Mucosa of descending colon (tissue), 3 donors: ENCODE results near the gene APCDD1L. TPM values are rescaled to one million over a fixed set of nuclear protein-coding genes. Genes with fewer than 3 reads are reported as not detected.

ENCODE experiments used
- ATAC-seq: fragments of 200-7000 bp; cut with Tn5 transposase; one replicate; pipeline ENCODE4 v1.9.1; 2020; ENCODE audit warnings: mild to moderate bottlenecking, moderate library complexity
- DNase-seq, 3 donors: peaks; one replicate each; pipeline ENCODE4 v3.0.0-alpha.2; 2020
- H3K36me3 ChIP-seq: fragments of 200-600 bp; one replicate; pipeline ENCODE4 v1.8.0; 2021; ENCODE audit warnings: low read depth, mild to moderate bottlenecking
- H3K4me1 ChIP-seq: fragments of 200-600 bp; one replicate; pipeline ENCODE4 v1.8.0; 2021; ENCODE audit warnings: low read depth, mild to moderate bottlenecking
- H3K4me3 ChIP-seq: fragments of 200-600 bp; one replicate; pipeline ENCODE4 v1.8.0; 2021; ENCODE audit warnings: mild to moderate bottlenecking
- H3K9me3 ChIP-seq: fragments of 200-600 bp; one replicate; pipeline ENCODE4 v1.8.0; 2021; ENCODE audit warnings: mild to moderate bottlenecking
- CTCF ChIP-seq: fragments of 200-600 bp; IDR thresholded peaks from one replicate; pipeline ENCODE4 v1.8.0; 2022; ENCODE audit warnings: antibody characterized with exemption, mild to moderate bottlenecking
- intact Hi-C, 2 donors: fragments of 100-400 bp; cut with DNase I in 1 of 2; cut with micrococcal nuclease in 1 of 2; formaldehyde crosslinking; loops; one replicate each; pipeline versions ENCODE4 v1.11.0 to v1.11.1; 2022; cut with DNase I, micrococcal nuclease
- total RNA-seq, 3 donors: library from RNA; stranded (reverse); fragmentation: NEBNext Ultra II Directional in 2 of 3; extraction: Animal tissue kit (Norgen Biotek cat#: 25700) in 2 of 3; gene quantifications; one replicate each; pipeline versions ENCODE4 v1.2.1 to v1.2.4, GENCODE V29; 2021 to 2023
- donor health status: DM: no; HTN: no; CAD: no; lungs with moderate emphysema.
- donor health status: DM: no; HTN: no; CAD: no.
- donor health status: DM: no; HTN: yes; CAD: no.

APCDD1L gene
- total RNA-seq, 3 donors from 2014 or later: 0.23 to 0.57 (median 0.29) TPM

GRCh38 chr20:58434326-58434725, 80.9 kb downstream of the APCDD1L start:
- no peak for TF ChIP-seq CTCF
- no peaks in the 10 kb centered on the region for H3K9me3 ChIP-seq
- no peaks in the 10 kb centered on the region for H3K36me3 ChIP-seq
- H3K4me1 ChIP-seq: peaks cover 42% of the 10 kb centered on the region
- intact Hi-C loops: no loop called here
- H3K4me3 ChIP-seq: no peak overlapping the region
- DNase-seq: no peak
- peak; percentile 43 for ATAC-seq

- intact Hi-C loops: no loop called here
- Histone ChIP-seq H3K36me3 (no peaks in the 10 kb centered on the region), H3K9me3 (no peaks in the 10 kb centered on the region), H3K4me1 (peaks cover 42% of the 10 kb centered on the region), H3K4me3 (no peak overlapping the region)
- peak; percentile 78 for ATAC-seq
- TF ChIP-seq CTCF: no peak
- peak in 1 of 3 donors; percentile 20 for DNase-seq
Observed at GRCh38 chr20:58433759-58434158, 81.4 kb downstream of the APCDD1L start.

- DNase-seq (no peak), ATAC-seq (no peak)
- Histone ChIP-seq H3K4me1 (peaks cover 42% of the 10 kb centered on the region), H3K36me3 (no peaks in the 10 kb centered on the region), H3K9me3 (no peaks in the 10 kb centered on the region), H3K4me3 (no peak overlapping the region)
- intact Hi-C loops: no loop called here
- TF ChIP-seq CTCF: no peak
Observed at GRCh38 chr20:58433029-58433647, 82.1 kb downstream of the APCDD1L start.

GRCh38 chr20:58432186-58432954, 82.8 kb downstream of the APCDD1L start:
- ATAC-seq: peak; percentile 58
- Histone ChIP-seq H3K9me3 (no peaks in the 10 kb centered on the region), H3K4me3 (no peak overlapping the region), H3K4me1 (peaks cover 39% of the 10 kb centered on the region), H3K36me3 (no peaks in the 10 kb centered on the region)
- no peak for DNase-seq
- no peak for TF ChIP-seq CTCF
- intact Hi-C loops: no loop called here

GRCh38 chr20:58431134-58431533, 84.1 kb downstream of the APCDD1L start:
- Histone ChIP-seq H3K36me3 (no peaks in the 10 kb centered on the region), H3K4me3 (no peak overlapping the region), H3K4me1 (peaks cover 34% of the 10 kb centered on the region), H3K9me3 (no peaks in the 10 kb centered on the region)
- no peak for ATAC-seq
- DNase-seq: no peak
- TF ChIP-seq CTCF: no peak
- intact Hi-C loops: no loop called here
